NCI-H82 treated with DMSO at 0.1 percent for 48 hours (cell line): ENCODE results near the gene BACH2.
"Not testable (repeated sequence)": the region's sequence is repeated elsewhere in the genome, so short reads cannot be mapped to it uniquely, and the experiment has no call there.

Source experiments
- DNase-seq: peaks from one replicate; lab custom pipeline; 2025; ENCODE audit not compliant: unreplicated experiment; lab: John Stamatoyannopoulos, UW

The BACH2 gene

DNA sequence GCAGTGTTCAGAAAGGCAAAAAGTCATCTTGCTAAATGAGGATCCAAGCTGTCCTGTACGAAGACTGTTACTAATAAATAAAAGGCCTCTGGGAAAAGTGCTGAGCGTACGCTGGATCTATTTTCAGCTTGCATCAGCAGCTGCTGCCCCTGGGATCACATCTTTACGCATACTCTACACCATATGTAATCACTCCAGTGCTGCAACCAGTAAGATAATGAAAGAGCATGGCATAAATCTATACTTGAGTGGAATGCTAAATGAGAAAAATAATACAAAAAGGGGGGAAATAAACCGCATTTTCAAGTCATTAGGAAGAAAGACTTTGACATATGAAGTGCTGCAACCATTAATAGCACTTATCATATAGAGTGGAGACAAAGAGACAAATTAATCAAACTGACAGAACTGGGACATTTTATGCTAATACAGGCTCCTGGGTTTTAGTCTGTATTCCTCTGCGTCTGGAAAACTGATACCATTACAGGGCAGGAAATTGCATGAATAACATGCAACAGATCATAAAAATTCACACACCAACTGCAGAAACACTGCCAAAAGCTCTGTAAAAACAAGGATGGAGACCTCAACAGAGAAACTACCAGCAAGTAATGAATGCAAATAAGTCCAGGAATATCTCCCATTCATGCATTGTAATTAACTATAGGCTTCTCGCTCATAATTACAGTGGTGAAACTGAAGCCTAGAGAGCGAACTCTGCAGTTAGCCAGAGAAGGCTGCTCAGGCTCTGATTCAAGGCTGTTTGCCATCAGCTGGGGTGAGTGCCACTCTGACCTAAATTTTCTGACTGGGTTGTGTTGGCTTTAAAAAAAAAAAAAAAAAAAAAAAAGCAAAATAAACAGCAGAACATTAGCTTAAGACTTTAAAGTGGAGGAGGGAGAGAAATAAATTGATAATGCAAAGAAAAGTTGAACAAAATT lies 318.6 kb downstream of the BACH2 start:
- peak; percentile 54 for DNase-seq

DNA sequence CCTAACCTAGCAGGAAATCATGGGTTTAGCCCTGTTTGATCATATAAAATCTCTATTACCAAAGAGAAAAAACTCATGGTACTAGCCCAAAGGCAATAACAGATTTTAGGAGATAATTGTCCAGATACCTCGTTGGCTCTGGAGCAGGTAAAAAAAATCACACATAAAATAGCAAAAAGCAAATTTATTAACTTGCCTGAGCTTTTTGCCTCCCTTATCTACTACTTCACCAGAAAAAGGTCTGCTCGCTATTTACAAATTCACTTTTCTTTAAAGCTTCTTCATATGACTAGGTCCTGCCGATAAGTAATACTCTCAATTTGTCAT lies 320.0 kb downstream of the BACH2 start:
- no peak for DNase-seq

DNA sequence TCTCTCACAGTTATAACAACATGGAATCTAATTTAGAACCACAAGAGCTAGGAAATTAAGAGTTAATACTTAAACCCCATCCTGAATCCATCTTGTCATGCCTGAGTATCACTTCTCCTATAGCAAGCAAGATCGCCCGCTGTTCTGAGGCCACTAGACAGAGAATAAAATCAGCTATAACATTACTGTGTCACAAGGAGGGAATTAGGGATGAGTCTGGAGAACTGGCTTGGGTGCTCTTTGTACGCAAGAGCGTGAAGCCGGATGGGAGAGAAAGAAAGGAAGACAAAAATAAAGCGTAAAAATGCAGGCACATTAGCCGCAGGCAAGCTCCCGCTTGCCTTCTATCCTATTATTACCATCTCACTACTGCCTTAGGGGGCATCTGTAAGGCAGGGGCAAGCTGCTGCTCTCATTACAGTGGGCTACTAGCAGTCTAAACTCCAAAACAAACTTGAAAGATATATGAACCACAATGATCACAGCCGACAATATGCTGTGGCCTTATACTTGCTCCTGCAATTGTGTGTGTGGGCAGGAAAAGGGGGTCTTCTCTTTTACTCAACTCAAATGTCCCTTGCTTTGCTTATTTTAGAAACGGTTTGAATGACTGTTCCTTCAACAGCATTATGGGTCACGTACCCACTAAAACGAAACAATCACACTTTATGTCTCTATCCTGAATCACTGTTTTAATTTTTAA lies 320.5 kb downstream of the BACH2 start:
- peak; percentile 38 for DNase-seq

DNA sequence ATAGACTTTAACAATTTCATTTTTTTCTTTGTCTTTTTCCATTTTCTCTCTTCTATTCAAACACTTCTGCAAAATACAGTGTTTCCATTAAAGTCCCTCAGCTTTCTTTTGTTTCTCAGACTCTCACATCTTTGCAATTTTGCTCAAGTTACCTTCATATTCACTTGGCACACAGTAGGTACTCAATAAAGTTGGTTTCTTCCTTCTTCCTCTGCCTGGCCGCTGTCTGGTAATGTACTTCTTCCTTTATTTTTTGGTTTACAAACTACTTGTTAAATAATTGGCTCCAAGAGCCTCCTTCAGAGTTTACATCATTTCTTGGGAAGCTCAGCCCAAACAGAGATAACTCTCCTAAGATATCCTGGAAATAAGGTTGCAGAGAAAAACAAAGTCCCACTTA lies 321.3 kb downstream of the BACH2 start:
- DNase-seq: no peak

DNA sequence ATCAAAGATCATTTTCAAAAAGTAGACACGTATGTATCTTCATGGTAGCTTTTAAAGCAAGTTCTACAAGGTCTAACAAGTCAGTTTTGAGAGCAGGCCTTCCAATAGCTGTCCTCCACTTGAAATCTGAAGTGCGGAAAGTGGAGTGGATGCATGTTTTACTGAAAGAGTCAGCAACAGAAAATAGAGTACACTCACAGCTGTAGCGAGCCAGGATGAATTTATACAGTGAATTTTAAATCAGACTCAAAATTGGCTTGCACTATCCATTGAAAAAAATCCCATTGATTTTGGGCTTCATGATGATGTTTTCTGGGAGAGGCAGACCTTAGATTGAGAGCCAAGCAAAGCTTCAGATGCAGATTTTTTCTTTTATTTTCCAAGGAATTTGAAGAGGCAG lies 321.8 kb downstream of the BACH2 start:
- DNase-seq: no peak

DNA sequence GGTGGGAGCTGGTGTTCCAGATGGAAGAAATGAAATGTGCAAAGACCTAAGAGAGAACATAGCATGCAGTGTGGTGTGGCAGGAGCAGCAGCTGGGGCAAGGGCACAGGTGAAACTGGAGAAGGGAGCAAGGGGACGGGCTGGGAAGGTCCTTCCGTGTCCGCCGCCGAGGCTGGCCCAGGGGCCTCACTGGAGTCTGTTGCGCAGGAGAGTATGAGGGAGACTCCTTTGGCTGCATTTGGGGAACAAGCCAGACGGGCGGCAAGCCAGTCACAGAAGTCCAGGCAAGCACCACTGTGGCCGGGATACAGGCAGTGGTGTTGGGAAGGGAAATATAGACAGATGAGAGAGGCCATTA lies 324.6 kb downstream of the BACH2 start:
- DNase-seq: no peak

DNA sequence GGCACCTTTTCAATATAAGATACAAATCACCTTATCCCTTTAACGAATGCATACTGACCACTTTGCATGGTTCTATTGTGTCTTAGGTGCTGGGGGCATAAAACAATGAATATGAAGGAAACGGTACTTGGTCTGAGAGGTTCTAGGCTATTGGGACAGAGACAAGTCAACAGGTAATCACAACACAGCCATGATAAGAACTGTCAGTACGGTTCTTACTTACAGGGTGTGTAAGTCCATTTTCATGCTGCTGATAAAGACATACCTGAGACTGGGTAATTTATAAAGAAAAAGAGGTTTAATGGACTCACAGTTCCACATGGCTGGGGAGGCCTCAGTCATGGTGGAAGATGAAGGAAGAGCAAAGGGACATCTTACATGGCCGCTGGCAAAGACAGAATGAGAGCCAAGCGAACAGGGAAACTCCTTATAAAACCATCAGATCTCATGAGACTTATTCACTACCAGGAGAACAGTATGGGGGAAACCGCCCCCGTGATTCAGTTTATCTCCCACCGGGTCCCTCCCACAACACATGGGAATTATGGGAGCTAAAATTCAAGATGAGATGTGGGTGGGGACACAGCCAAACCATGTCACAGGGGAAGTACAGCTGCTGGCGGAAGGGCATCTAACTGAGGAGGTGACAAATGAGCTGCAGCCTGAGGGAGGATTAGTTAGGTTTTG lies 325.2 kb downstream of the BACH2 start:
- not testable (repeated sequence) for DNase-seq

DNA sequence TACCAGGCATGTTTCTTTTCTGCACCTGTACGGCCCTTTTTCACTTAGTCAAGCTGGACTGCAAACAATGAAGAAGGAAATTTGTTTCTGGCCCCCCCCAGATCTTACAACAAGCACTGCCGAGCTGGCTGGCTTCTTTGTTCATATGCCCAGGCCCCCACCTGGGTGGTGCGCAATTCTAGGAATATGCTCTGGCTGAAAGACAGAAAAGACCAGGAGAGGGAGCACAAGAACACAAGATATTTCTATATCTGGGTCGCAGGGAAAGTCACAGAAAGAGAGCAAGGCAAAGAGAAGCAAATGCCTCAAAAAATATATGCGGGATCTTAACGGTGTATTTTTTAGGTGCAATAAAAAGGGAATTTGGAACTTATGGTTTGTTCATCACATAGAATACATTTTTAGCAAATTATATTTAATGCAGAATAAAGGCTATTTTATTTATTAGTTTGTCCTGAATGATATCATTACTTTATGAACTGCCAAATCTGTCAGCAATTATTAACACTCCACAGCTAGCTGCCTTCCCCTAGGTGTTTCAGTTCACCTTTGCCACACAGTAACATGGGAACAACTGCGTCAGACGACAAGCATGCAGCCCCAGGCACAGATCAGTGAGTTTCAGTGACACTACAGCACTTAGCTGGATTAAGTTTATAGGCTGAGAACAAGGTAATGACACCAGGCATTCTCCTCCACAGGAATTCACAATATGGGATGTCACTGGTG lies 325.9 kb downstream of the BACH2 start:
- peak; percentile 60 for DNase-seq

DNA sequence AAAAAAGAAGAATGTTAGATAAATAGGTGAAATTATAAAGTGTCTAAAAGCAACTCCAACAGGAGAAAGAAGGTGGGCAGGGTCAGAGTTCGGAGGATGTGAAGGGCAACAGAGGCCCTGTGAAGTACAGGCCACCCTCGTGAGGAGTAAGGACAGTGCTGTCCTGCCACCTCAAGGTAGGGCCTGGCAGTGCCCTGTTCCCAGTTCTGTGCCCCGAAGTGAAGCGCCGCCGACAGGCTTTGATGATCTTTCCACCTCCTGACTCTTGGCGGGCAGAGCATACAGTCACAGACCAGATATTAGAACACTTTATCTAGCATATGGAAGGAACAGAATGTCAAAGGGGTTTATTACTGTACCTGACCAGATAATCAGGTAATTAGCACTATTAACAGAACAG lies 326.6 kb downstream of the BACH2 start:
- no peak for DNase-seq

DNA sequence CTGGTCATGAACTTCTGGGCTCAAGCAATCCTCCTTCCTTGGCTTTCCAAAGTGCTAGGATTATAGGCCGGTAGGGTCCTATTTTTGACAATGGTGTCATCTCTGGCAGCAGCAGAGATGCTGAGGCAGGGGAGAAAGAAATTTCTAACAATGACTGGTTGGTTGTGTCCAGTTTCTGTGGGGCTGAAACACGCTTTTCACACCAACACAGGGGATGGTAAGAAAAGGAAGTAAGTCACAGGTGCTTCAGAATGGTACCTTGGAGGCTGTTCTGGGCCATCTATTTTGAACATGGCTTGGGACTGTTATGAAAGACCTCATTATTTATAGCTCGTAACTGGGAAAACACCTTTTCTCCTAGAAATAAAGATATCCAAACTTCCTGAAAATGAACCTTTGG lies 329.7 kb downstream of the BACH2 start:
- no peak for DNase-seq

DNA sequence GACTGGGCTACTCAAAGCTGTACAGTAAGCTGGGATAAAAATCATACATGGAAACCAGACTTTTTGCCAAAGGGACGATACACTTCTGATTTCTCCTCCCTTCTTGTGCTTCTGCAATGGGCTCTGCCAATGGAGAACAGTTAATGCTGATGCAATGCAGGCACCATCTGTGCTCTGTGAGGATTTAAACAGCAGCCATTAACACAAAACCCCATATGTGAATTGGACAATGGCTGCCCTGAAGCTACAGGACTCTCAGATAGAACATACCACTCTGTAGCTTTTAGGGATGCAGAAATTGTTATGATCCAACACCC lies 330.5 kb downstream of the BACH2 start:
- peak; percentile 53 for DNase-seq

DNA sequence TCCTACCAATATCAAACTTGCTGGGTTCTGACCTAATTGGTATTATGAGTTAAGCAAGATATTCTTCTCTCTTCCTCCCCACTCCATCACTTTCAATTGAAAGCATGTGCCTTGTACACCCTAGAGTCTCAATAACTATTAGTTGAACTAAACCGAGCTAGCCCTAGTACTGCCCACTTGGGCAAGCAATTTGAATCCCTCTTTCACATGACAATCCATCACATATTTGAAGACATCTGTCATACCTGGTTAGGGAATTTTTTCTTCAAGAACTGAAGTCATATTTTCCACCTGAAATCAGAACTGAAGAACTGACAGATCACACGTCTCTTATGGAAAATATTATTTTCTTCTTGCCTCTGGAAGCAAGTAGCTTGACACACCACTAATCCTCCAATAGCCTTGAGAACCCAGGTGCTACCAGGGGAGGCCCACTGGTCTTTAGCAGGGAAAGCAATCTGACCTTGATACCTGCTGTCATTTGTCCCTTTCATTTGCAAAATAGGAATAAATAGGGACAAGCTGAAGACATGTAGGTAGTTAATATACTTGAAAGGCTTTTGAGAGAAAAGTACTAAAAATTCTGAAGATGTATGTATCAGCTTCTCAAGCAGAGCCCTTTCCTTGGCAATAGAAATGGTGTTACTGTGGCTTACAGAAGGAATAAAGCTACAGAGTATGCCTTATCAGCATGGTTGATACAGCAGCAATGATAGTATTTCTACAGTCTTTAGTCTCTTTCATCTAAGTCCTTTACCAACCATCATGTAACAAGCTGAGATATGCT lies 331.0 kb downstream of the BACH2 start:
- DNase-seq: no peak

DNA sequence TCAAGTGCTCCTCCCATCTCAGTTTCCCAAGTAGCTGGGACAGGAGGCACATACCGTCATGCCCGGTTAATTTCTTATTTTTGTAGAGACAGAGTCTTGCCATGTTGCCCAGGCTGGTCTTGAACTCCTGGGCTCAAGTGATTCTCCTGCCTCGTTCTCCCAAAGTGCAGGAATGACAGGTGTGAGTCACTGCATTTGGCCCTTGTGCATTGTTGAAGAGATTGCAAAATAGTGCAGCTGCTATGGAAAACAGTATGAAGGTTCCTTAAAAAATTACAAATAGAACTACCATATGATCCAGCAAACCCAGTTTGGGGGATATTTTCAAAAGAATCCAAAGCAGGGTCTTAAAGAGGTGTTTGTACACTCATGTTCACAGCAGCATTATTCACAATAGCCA lies 333.3 kb downstream of the BACH2 start:
- no peak for DNase-seq

DNA sequence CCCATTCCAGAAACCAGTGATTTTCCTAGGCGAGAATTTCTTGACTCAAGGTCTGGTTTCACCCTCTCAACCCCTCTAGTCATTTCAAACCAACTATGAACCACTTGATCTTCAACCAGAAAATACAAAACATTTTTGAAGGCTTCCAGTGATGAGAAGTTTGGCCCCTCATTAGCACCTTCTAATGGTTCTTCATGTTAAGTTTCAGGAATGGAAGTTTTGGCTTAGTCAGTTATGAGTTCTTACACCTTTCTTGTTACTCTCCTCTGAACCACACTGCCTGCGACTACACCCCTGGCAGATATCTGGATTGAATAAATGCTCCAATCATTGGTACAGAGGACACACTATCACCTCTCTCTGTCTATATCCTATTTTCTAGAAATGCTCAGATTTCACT lies 335.2 kb downstream of the BACH2 start:
- no peak for DNase-seq

DNA sequence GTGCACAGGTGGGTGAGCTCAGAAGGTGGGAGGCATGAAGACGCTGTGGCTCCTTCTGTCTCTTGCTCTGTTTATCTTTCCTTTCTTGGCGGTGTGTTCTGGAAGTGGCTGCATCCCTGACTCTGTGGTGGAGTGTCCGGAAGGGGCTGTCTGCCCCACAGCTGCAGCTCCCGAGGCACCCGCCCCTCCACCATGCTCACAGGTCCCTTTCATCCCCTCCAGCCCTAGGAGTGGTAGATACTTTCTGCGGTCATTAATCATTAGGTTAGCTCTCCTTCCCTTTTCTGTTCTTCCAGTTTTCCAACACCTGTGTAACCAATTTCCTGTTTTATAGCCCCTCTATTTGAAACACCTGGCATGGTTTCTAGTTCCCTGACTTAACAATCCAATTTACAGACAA lies 336.8 kb downstream of the BACH2 start:
- DNase-seq: no peak

DNA sequence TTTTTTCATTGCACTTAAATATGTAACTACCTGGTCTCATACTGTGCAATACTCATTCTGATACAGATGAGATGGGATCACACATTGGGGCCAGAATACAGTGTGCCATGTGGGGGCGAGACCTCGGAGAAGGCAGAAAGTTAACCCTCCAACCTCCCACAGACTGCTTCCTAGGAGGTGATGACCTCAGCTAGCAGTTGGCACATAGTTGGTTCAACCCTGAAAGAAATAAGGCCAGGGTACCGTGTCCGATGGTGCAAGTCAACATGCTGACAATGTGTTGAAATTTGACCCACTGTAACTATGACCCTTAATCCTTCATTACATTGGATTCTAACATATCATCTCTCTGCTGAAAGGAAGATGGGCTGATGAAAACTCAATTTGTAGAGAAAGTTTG lies 340.5 kb downstream of the BACH2 start:
- DNase-seq: no peak

DNA sequence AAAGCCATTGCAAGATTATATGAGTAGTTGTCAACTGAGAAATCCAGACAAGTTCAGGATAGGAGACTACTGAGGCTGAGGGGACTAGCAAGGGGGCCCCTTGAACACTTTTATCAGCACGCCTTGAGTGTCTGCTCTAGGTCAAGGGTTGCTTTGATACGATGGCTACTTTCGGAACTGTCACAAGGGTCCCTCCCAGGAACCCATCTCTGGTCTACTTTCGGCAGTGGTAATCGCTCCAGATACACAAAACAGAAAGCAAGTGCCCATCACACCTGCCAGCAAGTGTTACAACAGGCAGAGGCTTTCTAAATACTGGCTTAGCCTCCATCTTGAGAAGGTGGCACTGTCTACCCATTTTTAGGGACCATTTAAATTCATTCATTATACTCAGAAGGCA lies 341.3 kb downstream of the BACH2 start:
- DNase-seq: no peak

DNA sequence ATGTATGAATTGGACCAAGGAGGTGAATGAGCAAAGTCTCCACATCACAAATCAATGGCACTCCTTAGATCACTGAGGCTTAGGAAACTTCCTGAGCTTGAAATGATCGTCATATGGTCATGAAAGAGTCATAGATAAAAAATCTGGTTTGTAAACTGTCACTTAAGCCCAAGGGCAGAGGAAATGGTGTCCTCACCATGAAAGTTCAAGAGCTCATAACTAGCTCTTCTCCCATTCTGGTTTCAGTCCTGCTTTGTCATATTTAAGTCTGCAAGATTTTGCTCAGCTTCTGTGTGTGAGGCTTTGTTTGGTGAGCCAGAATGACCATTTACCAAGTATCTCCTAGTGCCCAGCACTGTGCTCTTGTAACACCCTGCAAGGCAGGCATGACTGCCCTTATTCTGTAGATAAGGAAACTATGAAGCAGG lies 341.9 kb downstream of the BACH2 start:
- no peak for DNase-seq

DNA sequence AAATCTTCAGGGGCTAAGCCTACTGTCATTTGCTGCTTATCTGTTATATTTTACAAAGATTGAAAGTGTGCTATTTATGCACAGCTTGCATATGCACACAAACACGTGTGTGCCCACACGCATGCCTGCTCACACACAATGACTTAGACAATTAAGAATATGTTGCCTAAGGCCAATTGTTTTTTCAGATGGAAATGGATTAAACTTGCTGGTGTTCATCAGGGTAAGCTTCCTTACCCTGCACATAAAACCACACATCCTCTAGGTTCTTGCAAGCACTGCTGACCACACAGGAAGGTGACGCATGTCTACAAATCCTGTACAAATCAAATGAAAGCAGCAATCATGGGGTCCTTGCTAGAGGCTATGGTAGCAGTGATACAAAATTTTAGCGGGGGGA lies 344.0 kb downstream of the BACH2 start:
- no peak for DNase-seq

DNA sequence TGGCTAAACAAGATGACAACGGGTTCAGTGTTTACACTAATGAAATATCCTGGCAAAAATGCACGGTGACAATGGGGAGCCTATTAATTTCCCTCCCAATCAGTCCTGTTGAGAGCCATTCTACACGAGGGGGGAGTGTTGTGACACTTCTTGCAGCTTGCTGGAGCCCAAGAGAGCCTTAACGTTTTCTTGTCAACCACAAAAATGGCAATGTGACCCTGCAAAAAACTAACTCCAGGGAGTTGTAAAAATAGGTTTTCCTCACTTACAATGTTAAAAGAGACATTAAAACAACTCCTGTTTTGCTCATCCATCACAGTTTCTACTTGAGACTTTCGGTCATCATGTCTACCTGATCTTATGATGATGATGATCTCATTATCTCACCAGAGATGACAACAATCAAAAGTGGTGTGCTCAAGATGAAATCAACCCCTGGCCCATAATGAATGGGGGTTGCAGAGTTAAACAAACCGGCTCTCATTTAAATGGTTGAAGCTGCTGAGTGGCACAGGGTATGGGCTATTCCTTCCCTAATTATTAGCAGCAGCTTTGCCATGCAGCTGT lies 344.5 kb downstream of the BACH2 start:
- DNase-seq: no peak
